Dermis microvascular lymphatic vessel endothelial cell (primary cell): ENCODE measurements around the gene ADAM23. TPM values are rescaled to one million over a fixed set of nuclear protein-coding genes. Genes with fewer than 3 reads are reported as not detected.
A peak's percentile ranks its signal among the peaks of the same experiment; 100 is the strongest.

Experiments
- DNase-seq, 2 donors: peaks; one replicate each; pipeline versions ENCODE4 v3.0.0 to v3.0.0-alpha.2; 2010; ENCODE audit warnings: low read depth in 2 of 2
- total RNA-seq: library from RNA; depleted of rRNA; stranded (reverse); fragments of >200 nt; gene quantifications from 2 replicates; pipeline ENCODE4 v1.2.1, GENCODE V29; 2014

ADAM23 gene
- total RNA-seq, 1 donor from 2014 or later, result 0.77 TPM

GRCh38 chr2:206565666-206566065, 122.3 kb downstream of the ADAM23 start:
- DNase-seq, result no peak

GRCh38 chr2:206569470-206569869, 126.1 kb downstream of the ADAM23 start:
- no peak for DNase-seq

- no peak for DNase-seq
Measured at GRCh38 chr2:206570199-206570598, 126.9 kb downstream of the ADAM23 start.

GRCh38 chr2:206572725-206573124, 129.4 kb downstream of the ADAM23 start:
- DNase-seq, result no peak

- DNase-seq, result no peak
Measured at GRCh38 chr2:206573793-206574192, 130.5 kb downstream of the ADAM23 start.

GRCh38 chr2:206584323-206585116, 141.2 kb downstream of the ADAM23 start:
- peak; percentile 31 to 35 for DNase-seq

GRCh38 chr2:206585335-206585734, 142.0 kb downstream of the ADAM23 start:
- peak in 1 of 2 donors; percentile 4 for DNase-seq

GRCh38 chr2:206586609-206587008, 143.3 kb downstream of the ADAM23 start:
- DNase-seq, result no peak

- no peak for DNase-seq
Measured at GRCh38 chr2:206597717-206598218, 154.4 kb downstream of the ADAM23 start.

GRCh38 chr2:206603243-206603642, 159.9 kb downstream of the ADAM23 start:
- DNase-seq, result no peak

GRCh38 chr2:206610451-206610850, 167.1 kb downstream of the ADAM23 start:
- no peak for DNase-seq

- DNase-seq, result no peak
Measured at GRCh38 chr2:206611191-206611590, 167.9 kb downstream of the ADAM23 start.

GRCh38 chr2:206611736-206612135, 168.4 kb downstream of the ADAM23 start:
- no peak for DNase-seq

GRCh38 chr2:206614811-206615210, 171.5 kb downstream of the ADAM23 start:
- no peak for DNase-seq

- no peak for DNase-seq
Measured at GRCh38 chr2:206615417-206616089, 172.2 kb downstream of the ADAM23 start.

- DNase-seq, result no peak
Measured at GRCh38 chr2:206616151-206616550, 172.8 kb downstream of the ADAM23 start.

- DNase-seq, result no peak
Measured at GRCh38 chr2:206619011-206619410, 175.7 kb downstream of the ADAM23 start.

- no peak for DNase-seq
Measured at GRCh38 chr2:206626108-206626507, 182.8 kb downstream of the ADAM23 start.

GRCh38 chr2:206627632-206628031, 184.3 kb downstream of the ADAM23 start:
- no peak for DNase-seq

- DNase-seq, result no peak
Measured at GRCh38 chr2:206631340-206631739, 188.0 kb downstream of the ADAM23 start.

- no peak for DNase-seq
Measured at GRCh38 chr2:206635015-206635414, 191.7 kb downstream of the ADAM23 start.

- no peak for DNase-seq
Measured at GRCh38 chr2:206639636-206640035, 196.3 kb downstream of the ADAM23 start.

- no peak for DNase-seq
Measured at GRCh38 chr2:206641226-206641625, 197.9 kb downstream of the ADAM23 start.
